Progenitor cell of endocrine pancreas (in vitro differentiated cells): ENCODE measurements around the gene C12orf50. TPM values are rescaled to one million over a fixed set of nuclear protein-coding genes. Genes with fewer than 3 reads are reported as not detected.

Experiments used
- DNase-seq: peaks from one replicate; pipeline ENCODE4 v3.0.0; 2021; ENCODE audit warnings: low spot score; ENCODE audit not compliant: unreplicated experiment
- H3K27ac Mint-ChIP-seq: 2 replicates; pipeline ENCODE4 v1.8.0; 2021; ENCODE audit warnings: mild to moderate bottlenecking, moderate library complexity, mixed read lengths
- H3K27me3 Mint-ChIP-seq: 2 replicates; pipeline ENCODE4 v1.8.0; 2021; ENCODE audit warnings: mixed read lengths
- H3K36me3 Mint-ChIP-seq: 2 replicates; pipeline ENCODE4 v1.8.0; 2022; ENCODE audit warnings: mixed read lengths; ENCODE audit not compliant: insufficient read depth
- H3K4me1 Mint-ChIP-seq: 2 replicates; pipeline ENCODE4 v1.8.0; 2021; ENCODE audit warnings: low read depth, mixed read lengths
- H3K4me3 Mint-ChIP-seq: 2 replicates; pipeline ENCODE4 v1.8.0; 2021; ENCODE audit warnings: low read depth, mild to moderate bottlenecking, moderate library complexity, mixed read lengths
- H3K9me3 Mint-ChIP-seq: 2 replicates; pipeline ENCODE4 v1.8.0; 2021; ENCODE audit warnings: low read depth, mixed read lengths
- CTCF ChIP-seq: fragments of 200-600 bp; sonication (generic); IDR thresholded peaks from one replicate; pipeline ENCODE4 v1.5.0; 2021; ENCODE audit warnings: antibody characterized with exemption, mild to moderate bottlenecking; ENCODE audit not compliant: unreplicated experiment
- total RNA-seq: library from RNA; stranded (reverse); gene quantifications from 2 replicates; pipeline ENCODE4 v1.2.1, GENCODE V29; 2021

The C12orf50 gene
- total RNA-seq, 1 donor from 2014 or later = 0.10 TPM

- Mint-ChIP-seq H3K27me3 (no peaks in the 10 kb centered on the region), H3K4me1 (no peaks in the 10 kb centered on the region), H3K9me3 (no peaks in the 10 kb centered on the region), H3K27ac (no peak overlapping the region), H3K36me3 (peaks cover 30% of the 10 kb centered on the region), H3K4me3 (no peak overlapping the region)
- TF ChIP-seq CTCF = no peak
- DNase-seq = no peak
Observed at GRCh38 chr12:88057994-88058718, 29.0 kb upstream of the C12orf50 start.

- H3K4me1 Mint-ChIP-seq = no peaks in the 10 kb centered on the region
- no peak overlapping the region for H3K4me3 Mint-ChIP-seq
- H3K9me3 Mint-ChIP-seq = no peaks in the 10 kb centered on the region
- H3K27ac Mint-ChIP-seq = no peak overlapping the region
- H3K36me3 Mint-ChIP-seq = peaks cover 27% of the 10 kb centered on the region
- H3K27me3 Mint-ChIP-seq = no peaks in the 10 kb centered on the region
- DNase-seq = no peak
- no peak for TF ChIP-seq CTCF
Observed at GRCh38 chr12:88056571-88056970, 27.4 kb upstream of the C12orf50 start.

GRCh38 chr12:88052686-88053085 lies 23.5 kb upstream of the C12orf50 start:
- Mint-ChIP-seq H3K27me3 (no peaks in the 10 kb centered on the region), H3K4me1 (no peaks in the 10 kb centered on the region), H3K27ac (no peak overlapping the region), H3K4me3 (no peak overlapping the region), H3K36me3 (peaks cover 12% of the 10 kb centered on the region), H3K9me3 (no peaks in the 10 kb centered on the region)
- DNase-seq = no peak
- TF ChIP-seq CTCF = peak; percentile 47

- H3K4me3 Mint-ChIP-seq = no peak overlapping the region
- DNase-seq = no peak
- H3K27ac Mint-ChIP-seq = no peak overlapping the region
- H3K27me3 Mint-ChIP-seq = no peaks in the 10 kb centered on the region
- H3K36me3 Mint-ChIP-seq = peaks cover 17% of the 10 kb centered on the region
- H3K9me3 Mint-ChIP-seq = no peaks in the 10 kb centered on the region
- peaks cover 7% of the 10 kb centered on the region for H3K4me1 Mint-ChIP-seq
- no peak for TF ChIP-seq CTCF
Observed at GRCh38 chr12:88044035-88044434, 14.8 kb upstream of the C12orf50 start.

GRCh38 chr12:88037770-88038169 lies 8.6 kb upstream of the C12orf50 start:
- Mint-ChIP-seq H3K36me3 (peaks cover 1% of the 10 kb centered on the region), H3K4me1 (peaks cover 27% of the 10 kb centered on the region), H3K27me3 (no peaks in the 10 kb centered on the region), H3K9me3 (no peaks in the 10 kb centered on the region), H3K27ac (no peak overlapping the region), H3K4me3 (no peak overlapping the region)
- DNase-seq = no peak
- TF ChIP-seq CTCF = no peak
